Measurements from ENCODE around the gene GARIN5A. TPM values are rescaled to one million over a fixed set of nuclear protein-coding genes. Genes with fewer than 3 reads are reported as not detected.

Gene GARIN5A
- total and polyA plus RNA-seq, 5 donors from 2014 or later: 0.39 to 0.83 (median 0.64) TPM; not detected in 2

- Histone ChIP-seq H3K9me3 (ENCODE audit: control insufficient read depth in 2 of 2, low read length in 2 of 2) (no peaks in the 10 kb centered on the region), H3K4me1 (ENCODE audit: control insufficient read depth, insufficient read depth, low read length, poor library complexity, severe bottlenecking) (peaks cover 5% of the 10 kb centered on the region), H3K27ac (ENCODE audit: insufficient read depth, low read length, poor library complexity, severe bottlenecking) (no peak overlapping the region), H3K27me3 (ENCODE audit: control insufficient read depth, insufficient read depth, low read length) (no peaks in the 10 kb centered on the region), H3K36me3 (ENCODE audit: control insufficient read depth, insufficient read depth, low read length) (no peaks in the 10 kb centered on the region), H3K4me3 (ENCODE audit: low read depth, low read length) (no peak overlapping the region)
- no peak for ATAC-seq (ENCODE audit: low read depth in 2 of 2)
- DNase-seq: no peak
- H3K4me3 Mint-ChIP-seq: no peak overlapping the region
- H3K27ac Mint-ChIP-seq: no peak overlapping the region
- peaks cover 0 to 7% (median 1%) of the 10 kb centered on the region in 4 donors for H3K4me1 Mint-ChIP-seq
- H3K9me3 Mint-ChIP-seq: peaks cover 0 to 2% (median 0%) of the 10 kb centered on the region in 7 donors
- H3K36me3 Mint-ChIP-seq: no peaks in the 10 kb centered on the region
- H3K27me3 Mint-ChIP-seq: peaks cover 11% of the 10 kb centered on the region
These were observed 39.8 kb upstream of the GARIN5A start for GRCh38 chr19:50516456-50516855.

- H3K4me3 ChIP-seq (ENCODE audit: low read depth, low read length): no peak overlapping the region
- no peaks in the 10 kb centered on the region for H3K36me3 ChIP-seq (ENCODE audit: control insufficient read depth, insufficient read depth, low read length)
- no peak overlapping the region for H3K27ac Mint-ChIP-seq
- no peak overlapping the region for H3K27ac ChIP-seq (ENCODE audit: insufficient read depth, low read length, poor library complexity, severe bottlenecking)
- no peak overlapping the region for H3K4me3 Mint-ChIP-seq
- H3K9me3 Mint-ChIP-seq: peaks cover 0 to 2% (median 0%) of the 10 kb centered on the region in 7 donors
- H3K36me3 Mint-ChIP-seq: no peaks in the 10 kb centered on the region
- no peaks in the 10 kb centered on the region for H3K9me3 ChIP-seq (ENCODE audit: control insufficient read depth in 2 of 2, low read length in 2 of 2)
- peaks cover 14% of the 10 kb centered on the region for H3K27me3 Mint-ChIP-seq
- H3K4me1 Mint-ChIP-seq: peaks cover 0 to 19% (median 8%) of the 10 kb centered on the region in 4 donors
- H3K4me1 ChIP-seq (ENCODE audit: control insufficient read depth, insufficient read depth, low read length, poor library complexity, severe bottlenecking): peaks cover 16% of the 10 kb centered on the region
- ATAC-seq (ENCODE audit: low read depth in 2 of 2): no peak
- no peak for DNase-seq
- no peaks in the 10 kb centered on the region for H3K27me3 ChIP-seq (ENCODE audit: control insufficient read depth, insufficient read depth, low read length)
These were observed 38.5 kb upstream of the GARIN5A start for GRCh38 chr19:50515168-50515561.

DNA sequence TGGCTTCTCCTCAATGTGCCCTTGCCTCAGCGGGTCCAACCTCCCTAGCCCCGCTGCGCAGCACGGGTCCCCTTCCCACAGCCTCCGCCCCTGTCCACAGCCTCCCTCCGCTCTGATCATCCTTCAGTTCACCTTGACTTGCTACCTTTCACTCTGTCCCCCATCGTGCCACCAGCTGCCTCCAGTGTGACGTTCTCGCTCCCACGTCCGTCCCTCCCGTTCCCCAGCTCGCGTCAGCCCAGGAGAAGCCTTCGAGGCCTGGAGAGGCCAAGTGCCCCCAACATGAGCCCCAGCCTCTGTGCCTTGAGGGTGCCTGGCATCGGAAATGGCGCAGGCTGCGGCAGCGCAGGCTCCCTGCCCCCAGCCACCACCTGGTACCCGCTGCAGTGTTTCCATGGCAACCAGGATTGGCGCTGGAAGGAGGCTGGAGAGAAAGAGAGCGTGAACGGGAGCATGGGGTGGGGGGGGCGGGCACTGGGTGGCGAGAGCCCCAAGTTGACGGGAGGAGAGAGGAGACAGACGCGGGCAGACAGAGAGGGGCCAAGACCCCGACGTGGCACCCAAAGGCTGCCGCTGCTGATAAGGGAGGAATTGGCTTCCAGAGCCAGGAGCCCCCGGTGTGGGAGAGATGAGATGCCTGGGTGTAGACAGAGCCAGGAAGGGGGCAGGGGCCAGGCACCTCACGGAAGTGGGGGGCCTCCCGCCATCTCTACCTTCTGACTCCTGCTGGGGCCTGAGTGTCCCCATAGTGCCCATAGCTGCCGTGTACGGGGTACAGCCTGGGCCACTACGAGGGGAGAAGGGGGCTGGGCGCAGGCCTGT is 37.9 kb upstream of the GARIN5A start:
- no peak for DNase-seq

DNA sequence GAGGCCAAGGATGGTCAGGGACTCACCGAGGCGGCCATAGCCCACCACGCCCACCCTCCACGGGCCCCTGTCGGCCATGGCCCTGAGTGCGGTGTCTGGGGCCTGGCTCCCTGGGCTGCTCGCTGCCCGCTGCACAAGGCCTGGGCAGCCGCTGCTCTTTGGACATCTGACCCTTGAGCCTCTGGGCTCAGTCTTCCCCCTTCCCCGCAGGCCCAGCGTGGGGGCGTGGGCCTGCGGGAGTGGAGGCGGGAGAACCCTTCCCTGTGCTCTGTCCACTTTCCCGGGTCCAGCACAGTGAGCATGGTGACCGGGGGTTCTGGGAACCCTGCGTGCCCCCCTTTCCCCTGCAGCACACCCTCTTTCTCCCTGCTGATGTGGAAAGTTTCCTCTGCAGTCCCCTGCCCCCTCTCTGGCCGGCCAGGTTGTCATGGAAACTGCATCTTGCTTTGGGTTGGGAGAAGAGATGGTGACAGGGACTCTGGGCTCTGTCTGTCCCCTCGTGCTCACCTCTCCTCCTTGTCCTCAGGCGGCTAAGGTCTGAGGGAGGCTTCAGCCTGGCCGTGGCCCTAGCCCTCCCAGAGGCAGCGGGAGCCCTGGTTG is 37.2 kb upstream of the GARIN5A start, which contains the start of gene ASPDH:
Gene ASPDH, minus strand, starts transcription at position 168 of the 600 bp plus-strand sequence. Its CDS starts 90 bp downstream, at position 78.
- Mint-ChIP-seq H3K27ac (peak within 1 kb of the TSS in 2 of 3 donors; percentile 64 to 80), H3K4me3 (peak within 1 kb of the TSS in 3 of 4 donors; percentile 41 to 68 (median 43))
- H3K27me3 ChIP-seq (ENCODE audit: control insufficient read depth, insufficient read depth, low read length): no peaks in the 10 kb centered on the region

More for the DNA sequence above, 37.9 kb upstream of the GARIN5A start:
- H3K9me3 Mint-ChIP-seq: peaks cover 0 to 2% (median 0%) of the 10 kb centered on the region in 7 donors
- no peaks in the 10 kb centered on the region for H3K27me3 ChIP-seq (ENCODE audit: control insufficient read depth, insufficient read depth, low read length)
- H3K27me3 Mint-ChIP-seq: peaks cover 14% of the 10 kb centered on the region
- H3K36me3 ChIP-seq (ENCODE audit: control insufficient read depth, insufficient read depth, low read length): no peaks in the 10 kb centered on the region
- H3K27ac Mint-ChIP-seq: peak overlapping the region in 1 of 3 donors; percentile 25
- peaks cover 16% of the 10 kb centered on the region for H3K4me1 ChIP-seq (ENCODE audit: control insufficient read depth, insufficient read depth, low read length, poor library complexity, severe bottlenecking)
- no peak overlapping the region for H3K27ac ChIP-seq (ENCODE audit: insufficient read depth, low read length, poor library complexity, severe bottlenecking)
- H3K36me3 Mint-ChIP-seq: no peaks in the 10 kb centered on the region
- no peak for ATAC-seq (ENCODE audit: low read depth in 2 of 2)
- peaks cover 0 to 21% (median 8%) of the 10 kb centered on the region in 4 donors for H3K4me1 Mint-ChIP-seq
- no peak overlapping the region for H3K4me3 ChIP-seq (ENCODE audit: low read depth, low read length)
- H3K9me3 ChIP-seq (ENCODE audit: control insufficient read depth in 2 of 2, low read length in 2 of 2): no peaks in the 10 kb centered on the region
- peak overlapping the region in 1 of 4 donors; percentile 41 for H3K4me3 Mint-ChIP-seq

DNA sequence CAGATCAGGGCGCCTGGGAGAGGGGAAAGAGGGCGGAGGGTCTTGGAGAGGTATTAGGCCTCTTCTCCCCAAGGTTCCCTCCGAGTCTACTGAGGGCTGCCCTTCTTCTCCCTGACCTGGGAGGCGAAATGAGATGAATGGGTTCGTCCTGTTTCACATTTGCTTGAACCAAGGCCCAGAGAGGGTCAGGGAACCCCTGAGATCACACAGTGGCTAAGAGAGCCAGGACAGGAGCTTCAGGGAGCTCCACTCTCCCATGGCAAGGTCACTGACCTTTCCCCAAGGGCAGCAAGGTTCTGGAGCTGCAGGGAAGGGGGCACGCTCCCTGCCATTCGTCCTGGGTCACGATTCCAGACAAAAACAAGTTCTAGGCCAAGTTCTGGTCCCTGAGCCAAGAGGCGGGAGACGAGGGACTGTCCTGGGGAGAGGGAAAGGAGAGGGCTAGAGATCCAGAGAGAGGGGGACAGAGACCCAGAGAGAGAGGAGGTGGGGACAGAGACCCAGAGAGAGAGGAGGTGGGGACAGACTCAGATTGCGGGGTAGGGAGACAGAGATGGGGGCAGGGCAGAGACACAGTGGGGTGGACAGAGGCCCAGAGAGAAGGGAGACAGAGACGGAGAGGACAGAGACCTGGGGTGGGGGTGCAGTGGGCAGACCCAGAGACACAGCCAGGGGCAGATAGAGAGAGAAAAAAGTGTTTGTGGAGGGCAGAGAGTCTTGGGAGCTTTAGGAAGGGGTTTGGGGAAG is 36.5 kb upstream of the GARIN5A start:
- Mint-ChIP-seq H3K36me3 (no peaks in the 10 kb centered on the region), H3K4me1 (peaks cover 0 to 27% (median 8%) of the 10 kb centered on the region in 4 donors), H3K4me3 (peak overlapping the region in 3 of 4 donors; percentile 1 to 68 (median 43)), H3K27me3 (peaks cover 14% of the 10 kb centered on the region), H3K27ac (peak overlapping the region in 2 of 3 donors; percentile 64 to 80), H3K9me3 (peaks cover 0 to 2% (median 0%) of the 10 kb centered on the region in 7 donors)
- ATAC-seq (ENCODE audit: low read depth in 2 of 2) (no peak), DNase-seq (no peak)
- Histone ChIP-seq H3K27me3 (ENCODE audit: control insufficient read depth, insufficient read depth, low read length) (no peaks in the 10 kb centered on the region), H3K4me3 (ENCODE audit: low read depth, low read length) (no peak overlapping the region), H3K9me3 (ENCODE audit: control insufficient read depth in 2 of 2, low read length in 2 of 2) (no peaks in the 10 kb centered on the region), H3K27ac (ENCODE audit: insufficient read depth, low read length, poor library complexity, severe bottlenecking) (no peak overlapping the region), H3K4me1 (ENCODE audit: control insufficient read depth, insufficient read depth, low read length, poor library complexity, severe bottlenecking) (peaks cover 16% of the 10 kb centered on the region), H3K36me3 (ENCODE audit: control insufficient read depth, insufficient read depth, low read length) (no peaks in the 10 kb centered on the region)

More for the DNA sequence above, 37.2 kb upstream of the GARIN5A start, which contains the start of gene ASPDH:
- H3K36me3 ChIP-seq (ENCODE audit: control insufficient read depth, insufficient read depth, low read length): no peaks in the 10 kb centered on the region
- H3K4me1 ChIP-seq (ENCODE audit: control insufficient read depth, insufficient read depth, low read length, poor library complexity, severe bottlenecking): peaks cover 16% of the 10 kb centered on the region
- Mint-ChIP-seq H3K27me3 (peaks cover 14% of the 10 kb centered on the region), H3K9me3 (peaks cover 0 to 2% (median 0%) of the 10 kb centered on the region in 7 donors), H3K4me1 (peaks cover 0 to 25% (median 8%) of the 10 kb centered on the region in 4 donors), H3K36me3 (no peaks in the 10 kb centered on the region)
- H3K4me3 ChIP-seq (ENCODE audit: low read depth, low read length): no peak within 1 kb of the TSS
- H3K27ac ChIP-seq (ENCODE audit: insufficient read depth, low read length, poor library complexity, severe bottlenecking): no peak within 1 kb of the TSS
- H3K9me3 ChIP-seq (ENCODE audit: control insufficient read depth in 2 of 2, low read length in 2 of 2): no peaks in the 10 kb centered on the region
- ATAC-seq (ENCODE audit: low read depth in 2 of 2) (no peak), DNase-seq (no peak)

- peak overlapping the region in 1 of 3 donors; percentile 98 for H3K27ac Mint-ChIP-seq
- no peak overlapping the region for H3K4me3 ChIP-seq (ENCODE audit: low read depth, low read length)
These were observed 35.7 kb upstream of the GARIN5A start for GRCh38 chr19:50512112-50512998.

More at GRCh38 chr19:50512112-50512998, 35.7 kb upstream of the GARIN5A start:
- Histone ChIP-seq H3K4me1 (ENCODE audit: control insufficient read depth, insufficient read depth, low read length, poor library complexity, severe bottlenecking) (peaks cover 16% of the 10 kb centered on the region), H3K27me3 (ENCODE audit: control insufficient read depth, insufficient read depth, low read length) (no peaks in the 10 kb centered on the region), H3K9me3 (ENCODE audit: control insufficient read depth in 2 of 2, low read length in 2 of 2) (no peaks in the 10 kb centered on the region), H3K36me3 (ENCODE audit: control insufficient read depth, insufficient read depth, low read length) (no peaks in the 10 kb centered on the region), H3K27ac (ENCODE audit: insufficient read depth, low read length, poor library complexity, severe bottlenecking) (peak overlapping the region; percentile 94)
- no peaks in the 10 kb centered on the region for H3K36me3 Mint-ChIP-seq
- peaks cover 0 to 2% (median 0%) of the 10 kb centered on the region in 7 donors for H3K9me3 Mint-ChIP-seq
- H3K4me3 Mint-ChIP-seq: peak overlapping the region in 1 of 4 donors; percentile 1
- H3K4me1 Mint-ChIP-seq: peaks cover 0 to 27% (median 8%) of the 10 kb centered on the region in 4 donors
- DNase-seq (no peak), ATAC-seq (ENCODE audit: low read depth in 2 of 2) (no peak)
- peaks cover 14% of the 10 kb centered on the region for H3K27me3 Mint-ChIP-seq

All from CD4-positive, CD25-positive, alpha-beta regulatory T cell (primary cell).